NCI-H226 (cell line): Measurements from ENCODE around the gene CDH4.

Source experiments
- DNase-seq: peaks from one replicate; pipeline ENCODE4 v3.0.0-alpha.2; 2015

The CDH4 gene

GRCh38 chr20:61567204-61567603 is 315.1 kb downstream of the CDH4 start:
- no peak for DNase-seq

- DNase-seq, result no peak
Observed at GRCh38 chr20:61569825-61570224, 317.8 kb downstream of the CDH4 start.

- no peak for DNase-seq
Observed at GRCh38 chr20:61570646-61571195, 318.7 kb downstream of the CDH4 start.

- DNase-seq, result no peak
Observed at GRCh38 chr20:61571221-61571620, 319.2 kb downstream of the CDH4 start.

- no peak for DNase-seq
Observed at GRCh38 chr20:61571916-61572711, 320.1 kb downstream of the CDH4 start.

GRCh38 chr20:61572789-61573188 is 320.7 kb downstream of the CDH4 start:
- DNase-seq, result no peak

- DNase-seq, result no peak
Observed at GRCh38 chr20:61573415-61574305, 321.6 kb downstream of the CDH4 start.

GRCh38 chr20:61575151-61575937 is 323.3 kb downstream of the CDH4 start:
- no peak for DNase-seq

GRCh38 chr20:61576372-61576771 is 324.3 kb downstream of the CDH4 start:
- DNase-seq, result no peak

- no peak for DNase-seq
Observed at GRCh38 chr20:61577065-61577464, 325.0 kb downstream of the CDH4 start.

- DNase-seq, result no peak
Observed at GRCh38 chr20:61579908-61580307, 327.8 kb downstream of the CDH4 start.

GRCh38 chr20:61580958-61581824 is 329.1 kb downstream of the CDH4 start:
- DNase-seq, result no peak

GRCh38 chr20:61581825-61582188 is 329.7 kb downstream of the CDH4 start:
- DNase-seq, result no peak

- no peak for DNase-seq
Observed at GRCh38 chr20:61582196-61582923, 330.3 kb downstream of the CDH4 start.

- DNase-seq, result no peak
Observed at GRCh38 chr20:61583356-61583755, 331.3 kb downstream of the CDH4 start.

- DNase-seq, result no peak
Observed at GRCh38 chr20:61584851-61585250, 332.8 kb downstream of the CDH4 start.

GRCh38 chr20:61585764-61586163 is 333.7 kb downstream of the CDH4 start:
- no peak for DNase-seq

GRCh38 chr20:61587036-61587435 is 335.0 kb downstream of the CDH4 start:
- DNase-seq, result no peak

- no peak for DNase-seq
Observed at GRCh38 chr20:61587681-61588289, 335.7 kb downstream of the CDH4 start.
